Esophagus squamous epithelium (tissue), 5 donors: ENCODE measurements around the gene PHF2. TPM values are rescaled to one million over a fixed set of nuclear protein-coding genes. Genes with fewer than 3 reads are reported as not detected.
A peak's percentile ranks its signal among the peaks of the same experiment; 100 is the strongest.

Experiments
- DNase-seq: peaks from one replicate; lab custom pipeline; 2025; lab: John Stamatoyannopoulos, UW
- H3K27ac ChIP-seq, 4 donors: fragments of 200-600 bp; sonication (generic); one replicate each; pipeline ENCODE4 v1.5.1; 2016 to 2019; ENCODE audit warnings: mild to moderate bottlenecking in 1 of 4
- H3K27me3 ChIP-seq, 4 donors: fragments of 200-600 bp; sonication (generic); 1 replicate in 3 of 4; 2 replicates in 1 of 4; pipeline versions ENCODE4 v1.5.1 to v1.6.0; 2017 to 2021; ENCODE audit warnings: antibody characterized with exemption in 1 of 4
- H3K36me3 ChIP-seq, 3 donors: fragments of 200-600 bp; sonication (generic); one replicate each; pipeline ENCODE4 v1.5.1; 2016 to 2019
- H3K4me1 ChIP-seq, 3 donors: fragments of 200-600 bp; sonication (generic); one replicate each; pipeline ENCODE4 v1.5.1; 2017 to 2019
- H3K4me3 ChIP-seq, 4 donors: fragments of 200-600 bp; sonication (generic); 1 replicate in 3 of 4; 2 replicates in 1 of 4; pipeline ENCODE4 v1.5.1; 2016 to 2019; ENCODE audit warnings: mild to moderate bottlenecking in 2 of 4, moderate library complexity in 1 of 4
- H3K9me3 ChIP-seq, 3 donors: fragments of 200-600 bp; sonication (generic); one replicate each; pipeline ENCODE4 v1.5.1; 2016 to 2019
- POLR2A ChIP-seq, 4 donors: fragments of 450-650 bp; IDR thresholded peaks; one replicate each; pipeline ENCODE4 v1.6.1; 2017; ENCODE audit warnings: antibody characterized with exemption in 4 of 4, mild to moderate bottlenecking in 4 of 4, moderate library complexity in 3 of 4
- WGBS, 2 donors: methylation state at CpG; one replicate each; pipeline ENCODE4 v1.1.5; 2018; 5-methylcytosine and 5-hydroxymethylcytosine counted together
- intact Hi-C: fragments of 100-400 bp; cut with DNase I; formaldehyde crosslinking; loops from one replicate; pipeline ENCODE4 v1.15.0; 2022
- total RNA-seq, 4 donors: library from RNA; depleted of rRNA; stranded (reverse); fragments of >200 nt; gene quantifications; one replicate each; pipeline ENCODE4 v1.1.0, GENCODE V29; 2016
- TF ChIP-seq, protein P1 (sequence below), 6 experiments: fragments of 450-650 bp in 4 of 6; fragments of 200-600 bp in 2 of 6; sonication (generic) in 2 of 6; IDR thresholded peaks; one replicate each; pipeline ENCODE4 v1.5.1; 2016 to 2019; ENCODE audit warnings: antibody characterized with exemption in 6 of 6, mild to moderate bottlenecking in 4 of 6, moderate library complexity in 4 of 6
- donor health status: DM: yes; HTN: yes; CAD: no.

PHF2 gene
- total RNA-seq, 4 donors from 2014 or later = 13.3 to 22.6 (median 17.5) TPM

- H3K27me3 ChIP-seq = no peaks in the 10 kb centered on the region
- DNase-seq = no peak
- WGBS, 2 donors = 66 to 70% methylated on average over 4 to 7 of the region's 15 CpGs
- TF ChIP-seq POLR2A (IDR thresholded peaks at IDR 0.05) = no peak
- TF ChIP-seq, protein P1, sequence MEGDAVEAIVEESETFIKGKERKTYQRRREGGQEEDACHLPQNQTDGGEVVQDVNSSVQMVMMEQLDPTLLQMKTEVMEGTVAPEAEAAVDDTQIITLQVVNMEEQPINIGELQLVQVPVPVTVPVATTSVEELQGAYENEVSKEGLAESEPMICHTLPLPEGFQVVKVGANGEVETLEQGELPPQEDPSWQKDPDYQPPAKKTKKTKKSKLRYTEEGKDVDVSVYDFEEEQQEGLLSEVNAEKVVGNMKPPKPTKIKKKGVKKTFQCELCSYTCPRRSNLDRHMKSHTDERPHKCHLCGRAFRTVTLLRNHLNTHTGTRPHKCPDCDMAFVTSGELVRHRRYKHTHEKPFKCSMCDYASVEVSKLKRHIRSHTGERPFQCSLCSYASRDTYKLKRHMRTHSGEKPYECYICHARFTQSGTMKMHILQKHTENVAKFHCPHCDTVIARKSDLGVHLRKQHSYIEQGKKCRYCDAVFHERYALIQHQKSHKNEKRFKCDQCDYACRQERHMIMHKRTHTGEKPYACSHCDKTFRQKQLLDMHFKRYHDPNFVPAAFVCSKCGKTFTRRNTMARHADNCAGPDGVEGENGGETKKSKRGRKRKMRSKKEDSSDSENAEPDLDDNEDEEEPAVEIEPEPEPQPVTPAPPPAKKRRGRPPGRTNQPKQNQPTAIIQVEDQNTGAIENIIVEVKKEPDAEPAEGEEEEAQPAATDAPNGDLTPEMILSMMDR (IDR thresholded peaks at IDR 0.05) = no peak
- peaks cover 7 to 30% (median 11%) of the 10 kb centered on the region in 3 donors for H3K36me3 ChIP-seq
- no peaks in the 10 kb centered on the region for H3K9me3 ChIP-seq
- H3K4me1 ChIP-seq = peaks cover 9 to 26% (median 10%) of the 10 kb centered on the region in 3 donors
- H3K27ac ChIP-seq = peak overlapping the region; percentile 87 to 95 (median 91)
- intact Hi-C loops = loop anchor here (5.0 kb wide), 1 partner anchor 115 kb away; the partner anchor contains the start of genes FAM120A and FAM120AOS
- H3K4me3 ChIP-seq = peak overlapping the region; percentile 37 to 74 (median 54)
Measured at GRCh38 chr9:93567271-93567959, 9.0 kb upstream of the PHF2 start.

- no peak overlapping the region for H3K4me3 ChIP-seq
- H3K4me1 ChIP-seq = peaks cover 9 to 20% (median 10%) of the 10 kb centered on the region in 3 donors
- WGBS, 2 donors = 93 to 100% methylated on average over 3 to 5 of the region's 5 CpGs
- H3K27me3 ChIP-seq = no peaks in the 10 kb centered on the region
- TF ChIP-seq, protein P1 (IDR thresholded peaks at IDR 0.05) = no peak
- TF ChIP-seq POLR2A (IDR thresholded peaks at IDR 0.05) = no peak
- H3K9me3 ChIP-seq = no peaks in the 10 kb centered on the region
- intact Hi-C loops = loop anchor here (5.0 kb wide), 1 partner anchor 116 kb away; the partner anchor contains the start of genes FAM120A and FAM120AOS
- DNase-seq = no peak
- H3K36me3 ChIP-seq = peaks cover 2 to 23% (median 8%) of the 10 kb centered on the region in 3 donors
- no peak overlapping the region for H3K27ac ChIP-seq
Measured at GRCh38 chr9:93568169-93568568, 8.2 kb upstream of the PHF2 start.

GRCh38 chr9:93569621-93570174 lies 6.7 kb upstream of the PHF2 start:
- TF ChIP-seq, protein P1 (IDR thresholded peaks at IDR 0.05) = no peak
- no peak for TF ChIP-seq POLR2A (IDR thresholded peaks at IDR 0.05)
- Histone ChIP-seq H3K4me1 (peaks cover 9 to 27% (median 10%) of the 10 kb centered on the region in 3 donors), H3K9me3 (no peaks in the 10 kb centered on the region), H3K4me3 (no peak overlapping the region), H3K27me3 (no peaks in the 10 kb centered on the region), H3K27ac (no peak overlapping the region), H3K36me3 (peaks cover 0 to 8% (median 0%) of the 10 kb centered on the region in 3 donors)
- intact Hi-C loops = loop anchor here (5.0 kb wide), 1 partner anchor 117 kb away; the partner anchor contains the start of genes FAM120A and FAM120AOS
- WGBS, 2 donors = 73 to 75% methylated on average over 1 of the region's 1 CpG
- DNase-seq = no peak

- H3K9me3 ChIP-seq = no peaks in the 10 kb centered on the region
- intact Hi-C loops = no loop called here
- no peaks in the 10 kb centered on the region for H3K36me3 ChIP-seq
- 79 to 81% methylated on average over 2 of the region's 2 CpGs for WGBS, 2 donors
- H3K4me1 ChIP-seq = peaks cover 12 to 24% (median 13%) of the 10 kb centered on the region in 3 donors
- no peak overlapping the region for H3K4me3 ChIP-seq
- TF ChIP-seq POLR2A (IDR thresholded peaks at IDR 0.05) = no peak
- TF ChIP-seq, protein P1 (IDR thresholded peaks at IDR 0.05) = no peak
- H3K27me3 ChIP-seq = no peaks in the 10 kb centered on the region
- DNase-seq = no peak
- H3K27ac ChIP-seq = no peak overlapping the region
Measured at GRCh38 chr9:93572221-93572620, 4.2 kb upstream of the PHF2 start.
